ENCODE results near the gene TBX2. TPM values are rescaled to one million over a fixed set of nuclear protein-coding genes. Genes with fewer than 3 reads are reported as not detected.

The TBX2 gene
- 8.4 and 11.7 TPM in 2 replicates for total RNA-seq

GRCh38 chr17:61399131-61400065 lies at the start of gene TBX2:
TSS of gene TBX2 (plus strand) at chr17:61399843. CDS start at chr17:61400177, 334 bp downstream.

GRCh38 chr17:61452301-61453290 lies 53.0 kb downstream of the TBX2 start, which contains the start of gene TBX4:
TSS of gene TBX4 (plus strand) at chr17:61452422. CDS start at chr17:61456491, 4,069 bp downstream.

Other genes with a start within 250 kb of the TBX2 start
- gene TBX4, start 52.6 kb downstream of the TBX2 start, total RNA-seq = 18.2 and 26.7 TPM in 2 replicates
- gene NACA2, start 191.4 kb downstream of the TBX2 start, total RNA-seq = 0.13 and 0.22 TPM in 2 replicates